Mucosa of rectum (tissue), 2 donors: ENCODE results near the gene PDPK1.
A peak's percentile ranks its signal among the peaks of the same experiment; 100 is the strongest.

Source experiments
- H3K27ac ChIP-seq, 2 donors: one replicate each; pipeline ENCODE4 v1.7.0; 2013; ENCODE audit warnings: inconsistent platforms in 2 of 2, low read depth in 2 of 2, low read length in 2 of 2
- H3K27me3 ChIP-seq, 2 donors: one replicate each; pipeline ENCODE4 v1.7.0; 2013; ENCODE audit warnings: low read length in 2 of 2; ENCODE audit not compliant: control insufficient read depth in 2 of 2, insufficient read depth in 2 of 2
- H3K36me3 ChIP-seq, 2 donors: one replicate each; pipeline ENCODE4 v1.7.0; 2013; ENCODE audit warnings: low read length in 2 of 2; ENCODE audit not compliant: control insufficient read depth in 2 of 2, insufficient read depth in 2 of 2
- H3K4me1 ChIP-seq, 2 donors: one replicate each; pipeline ENCODE4 v1.7.0; 2013; ENCODE audit warnings: low read length in 2 of 2, mild to moderate bottlenecking in 1 of 2; ENCODE audit not compliant: control insufficient read depth in 2 of 2, insufficient read depth in 2 of 2
- H3K4me3 ChIP-seq, 2 donors: one replicate each; pipeline ENCODE4 v1.7.0; 2013; ENCODE audit warnings: low read length in 2 of 2
- H3K9ac ChIP-seq, 2 donors: one replicate each; pipeline ENCODE4 v1.7.0; 2013; ENCODE audit warnings: low read length in 2 of 2, low read depth in 1 of 2, mild to moderate bottlenecking in 1 of 2
- H3K9me3 ChIP-seq, 2 donors: one replicate each; pipeline ENCODE4 v1.7.0; 2013; ENCODE audit warnings: low read length in 2 of 2; ENCODE audit not compliant: control insufficient read depth in 2 of 2
- donor health status: healthy.
- donor health status: Normal muscosa, but diverticular disease.

Gene PDPK1

DNA sequence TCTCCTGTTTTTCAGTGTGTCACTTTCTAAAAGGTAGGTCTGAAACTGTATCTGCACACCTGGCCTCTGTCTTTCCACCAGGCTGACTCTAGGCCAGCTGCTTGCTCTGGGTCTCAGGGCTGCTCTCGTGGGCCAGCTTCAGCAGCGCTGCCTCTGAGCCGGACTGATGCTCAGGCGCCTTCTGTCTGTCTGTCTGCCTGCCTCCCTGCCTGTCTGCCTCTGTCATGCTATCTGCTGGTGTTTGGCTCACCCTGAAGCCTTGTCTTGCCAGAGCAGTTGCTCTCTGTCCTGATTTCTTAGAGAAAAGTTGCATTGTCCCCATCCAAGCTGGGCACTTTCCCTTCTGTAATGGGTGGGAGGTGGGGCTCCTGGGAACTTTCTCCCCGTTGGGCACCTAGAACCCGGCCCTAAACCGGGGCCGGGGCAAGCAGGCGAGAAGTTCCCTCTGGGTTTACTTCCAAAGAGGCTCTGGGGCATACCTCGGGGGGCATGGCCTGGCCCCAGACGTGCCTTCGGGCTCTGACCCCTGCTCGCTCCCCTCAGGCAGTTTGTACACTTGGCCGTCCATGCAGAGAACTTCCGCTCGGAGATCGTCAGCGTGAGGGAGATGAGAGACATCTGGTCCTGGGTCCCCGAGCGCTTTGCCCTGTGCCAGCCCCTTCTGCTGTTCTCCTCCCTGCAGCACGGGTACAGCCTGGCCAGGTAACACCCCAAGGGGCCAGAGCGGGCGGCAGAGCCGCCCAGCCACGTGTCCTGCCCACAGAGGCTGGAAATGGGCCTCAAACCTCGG, 39.9 kb upstream of the PDPK1 start:
- Histone ChIP-seq H3K4me3 (no peak overlapping the region), H3K9ac (no peak overlapping the region), H3K4me1 (peaks cover 4 to 8% of the 10 kb centered on the region in 2 donors), H3K9me3 (no peaks in the 10 kb centered on the region), H3K27ac (no peak overlapping the region), H3K36me3 (peaks cover 6 to 14% of the 10 kb centered on the region in 2 donors), H3K27me3 (no peaks in the 10 kb centered on the region)

DNA sequence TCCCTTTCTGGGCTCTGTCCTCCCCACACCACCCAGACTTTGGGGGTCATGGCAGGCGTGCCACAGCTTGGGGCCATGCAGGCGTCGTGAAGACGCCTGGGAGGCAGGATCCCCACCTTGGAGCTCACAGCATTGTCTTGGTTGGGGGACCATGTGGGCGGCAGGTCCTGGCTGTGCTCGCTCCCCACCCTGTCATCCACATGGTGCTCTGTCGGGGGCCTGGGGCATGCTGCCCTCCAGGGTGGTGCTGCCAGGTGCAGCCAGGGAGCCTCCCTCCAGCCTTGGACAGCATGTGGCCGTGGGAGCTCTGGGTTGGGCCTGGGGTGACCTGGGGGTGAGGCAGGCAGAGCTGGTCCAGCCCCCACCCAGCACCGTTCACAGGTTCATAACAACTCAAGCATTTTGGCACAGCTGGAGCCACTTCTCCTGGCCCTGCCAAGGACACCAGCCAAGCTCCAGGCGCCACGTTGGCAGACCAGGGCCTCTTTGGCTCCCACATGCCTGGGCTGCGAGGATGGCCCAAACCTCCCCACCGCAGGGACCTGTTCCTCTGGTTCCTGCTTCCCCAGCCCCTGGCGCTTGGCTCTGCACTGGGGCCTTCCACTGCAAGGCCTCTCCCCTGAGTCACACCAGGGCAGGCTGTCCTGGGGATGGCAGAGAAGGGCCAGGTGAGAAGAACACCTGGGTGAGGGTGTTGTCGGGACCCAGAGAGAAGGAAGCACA, 39.1 kb upstream of the PDPK1 start:
- Histone ChIP-seq H3K27me3 (no peaks in the 10 kb centered on the region), H3K9ac (no peak overlapping the region), H3K36me3 (peaks cover 6 to 12% of the 10 kb centered on the region in 2 donors), H3K9me3 (no peaks in the 10 kb centered on the region), H3K4me3 (no peak overlapping the region), H3K27ac (no peak overlapping the region), H3K4me1 (peaks cover 4 to 8% of the 10 kb centered on the region in 2 donors)

DNA sequence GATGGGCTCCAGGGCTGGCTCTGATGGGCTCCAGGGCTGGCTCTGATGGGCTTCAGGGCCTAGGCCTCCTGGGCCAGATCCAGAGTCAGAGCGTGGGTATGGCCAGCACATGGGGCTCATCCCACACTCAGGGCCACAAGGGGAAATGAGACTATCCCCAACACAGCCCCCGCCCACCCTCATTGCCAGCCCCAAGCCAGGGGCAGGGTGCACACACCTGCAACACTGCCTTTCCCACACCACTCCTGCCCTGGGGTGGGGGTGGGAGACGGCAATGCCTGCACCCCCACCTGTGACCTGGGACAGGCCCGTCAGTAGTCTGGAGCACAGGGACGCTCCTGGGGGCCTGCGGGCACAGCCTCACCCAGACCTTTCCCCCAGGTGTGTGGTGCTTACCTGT, 38.4 kb upstream of the PDPK1 start:
- Histone ChIP-seq H3K4me1 (peaks cover 4 to 8% of the 10 kb centered on the region in 2 donors), H3K36me3 (peaks cover 6 to 12% of the 10 kb centered on the region in 2 donors), H3K4me3 (no peak overlapping the region), H3K27me3 (no peaks in the 10 kb centered on the region), H3K9ac (no peak overlapping the region), H3K9me3 (no peaks in the 10 kb centered on the region), H3K27ac (no peak overlapping the region)

DNA sequence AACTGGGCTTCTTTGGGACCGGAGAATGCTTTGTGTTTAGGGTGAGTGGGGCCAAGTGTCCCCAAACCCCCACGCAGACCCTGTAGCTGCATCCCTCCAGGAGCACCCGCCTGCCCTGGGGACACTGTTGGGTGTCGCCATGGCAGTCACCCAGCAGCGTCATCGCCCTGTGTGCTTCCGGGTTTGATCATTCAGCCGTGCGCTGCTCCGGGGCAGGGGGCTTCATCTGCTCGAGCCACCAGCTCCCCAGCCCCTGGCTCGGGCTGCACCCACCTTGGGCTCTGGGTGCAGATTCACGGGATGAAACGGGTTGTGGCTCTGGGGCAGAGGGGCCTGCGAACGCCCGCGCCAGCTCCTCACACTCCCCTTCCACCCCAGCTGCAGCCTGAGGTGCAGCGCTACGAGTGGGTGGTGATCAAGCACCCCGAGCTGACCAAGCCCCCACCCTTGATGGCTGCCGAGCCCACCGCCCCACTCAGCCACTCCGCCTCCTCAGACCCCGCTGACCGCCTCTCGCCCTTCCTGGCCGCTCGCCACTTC, 37.9 kb upstream of the PDPK1 start:
- Histone ChIP-seq H3K27me3 (no peaks in the 10 kb centered on the region), H3K4me1 (peaks cover 4 to 8% of the 10 kb centered on the region in 2 donors), H3K27ac (no peak overlapping the region), H3K9me3 (no peaks in the 10 kb centered on the region), H3K9ac (no peak overlapping the region), H3K4me3 (no peak overlapping the region), H3K36me3 (peaks cover 6 to 12% of the 10 kb centered on the region in 2 donors)

DNA sequence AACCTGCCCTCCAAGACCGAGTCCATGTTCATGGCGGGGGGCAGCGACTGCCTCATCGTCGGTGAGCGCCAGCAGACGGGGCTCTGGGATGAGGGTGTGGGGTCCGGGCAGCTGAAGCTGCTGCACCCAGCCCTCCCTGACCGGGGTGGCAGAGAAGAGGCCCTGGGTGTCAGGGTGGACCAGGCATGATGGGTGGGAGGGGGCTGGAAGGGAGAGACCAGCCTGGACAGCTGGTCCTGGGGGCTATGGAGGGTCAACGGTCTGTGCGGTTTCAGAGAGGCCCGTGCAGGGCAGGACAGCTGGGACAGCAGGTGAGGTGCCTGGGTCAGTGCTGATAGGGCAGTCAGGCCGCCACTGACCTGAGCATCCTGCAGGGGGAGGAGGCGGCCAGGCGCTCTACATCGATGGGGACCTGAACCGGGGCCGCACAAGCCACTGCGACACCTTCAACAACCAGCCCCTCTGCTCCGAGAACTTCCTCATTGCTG, 37.3 kb upstream of the PDPK1 start:
- peaks cover 4 to 8% of the 10 kb centered on the region in 2 donors for H3K4me1 ChIP-seq

DNA sequence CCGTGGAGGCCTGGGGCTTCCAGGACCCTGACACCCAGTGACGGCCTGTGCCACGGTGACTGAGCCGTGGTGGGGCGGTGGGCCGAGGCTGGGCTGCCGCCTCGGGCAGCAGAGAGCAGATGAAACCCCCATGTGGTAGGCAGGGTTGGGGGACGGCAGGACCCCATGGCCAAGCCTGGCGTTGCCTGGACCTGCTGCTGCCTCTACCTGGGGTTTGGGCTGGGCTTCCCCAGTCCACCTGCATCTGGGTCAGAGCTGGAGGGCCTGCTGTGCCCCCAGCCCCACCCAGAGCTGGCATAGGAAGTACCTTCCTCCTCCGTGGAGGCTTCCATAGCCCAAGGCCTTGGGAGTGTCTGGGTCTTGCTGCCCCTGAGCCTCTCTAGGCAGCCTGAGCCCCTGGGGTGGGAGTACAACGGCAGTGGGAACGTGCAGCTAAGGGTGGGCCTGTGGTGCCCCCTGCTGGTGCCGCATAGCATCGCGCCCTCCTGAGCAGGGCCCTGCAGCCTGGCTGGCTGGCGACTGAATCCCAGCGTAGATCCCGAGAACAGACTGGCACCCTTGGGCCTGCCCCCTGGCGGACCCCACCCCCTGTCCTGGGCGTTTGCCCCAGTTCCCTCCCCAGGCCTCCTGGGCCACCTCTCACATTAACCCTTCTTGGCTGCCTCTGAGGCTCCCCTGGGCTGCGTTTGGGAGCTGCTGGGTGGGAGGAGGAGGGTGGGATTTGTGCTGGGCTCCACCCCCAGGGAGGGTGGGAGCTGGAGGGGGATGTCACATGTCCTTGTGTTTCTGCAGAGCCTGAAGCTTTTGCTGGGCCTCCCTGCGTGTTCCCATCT, 36.7 kb upstream of the PDPK1 start:
- Histone ChIP-seq H3K4me3 (peak overlapping the region in 1 of 2 donors; percentile 7), H3K4me1 (peaks cover 4 to 8% of the 10 kb centered on the region in 2 donors)

More for the DNA sequence above, 37.3 kb upstream of the PDPK1 start:
- Histone ChIP-seq H3K9me3 (no peaks in the 10 kb centered on the region), H3K36me3 (peaks cover 6 to 12% of the 10 kb centered on the region in 2 donors), H3K27ac (no peak overlapping the region), H3K27me3 (no peaks in the 10 kb centered on the region), H3K4me3 (no peak overlapping the region), H3K9ac (no peak overlapping the region)

DNA sequence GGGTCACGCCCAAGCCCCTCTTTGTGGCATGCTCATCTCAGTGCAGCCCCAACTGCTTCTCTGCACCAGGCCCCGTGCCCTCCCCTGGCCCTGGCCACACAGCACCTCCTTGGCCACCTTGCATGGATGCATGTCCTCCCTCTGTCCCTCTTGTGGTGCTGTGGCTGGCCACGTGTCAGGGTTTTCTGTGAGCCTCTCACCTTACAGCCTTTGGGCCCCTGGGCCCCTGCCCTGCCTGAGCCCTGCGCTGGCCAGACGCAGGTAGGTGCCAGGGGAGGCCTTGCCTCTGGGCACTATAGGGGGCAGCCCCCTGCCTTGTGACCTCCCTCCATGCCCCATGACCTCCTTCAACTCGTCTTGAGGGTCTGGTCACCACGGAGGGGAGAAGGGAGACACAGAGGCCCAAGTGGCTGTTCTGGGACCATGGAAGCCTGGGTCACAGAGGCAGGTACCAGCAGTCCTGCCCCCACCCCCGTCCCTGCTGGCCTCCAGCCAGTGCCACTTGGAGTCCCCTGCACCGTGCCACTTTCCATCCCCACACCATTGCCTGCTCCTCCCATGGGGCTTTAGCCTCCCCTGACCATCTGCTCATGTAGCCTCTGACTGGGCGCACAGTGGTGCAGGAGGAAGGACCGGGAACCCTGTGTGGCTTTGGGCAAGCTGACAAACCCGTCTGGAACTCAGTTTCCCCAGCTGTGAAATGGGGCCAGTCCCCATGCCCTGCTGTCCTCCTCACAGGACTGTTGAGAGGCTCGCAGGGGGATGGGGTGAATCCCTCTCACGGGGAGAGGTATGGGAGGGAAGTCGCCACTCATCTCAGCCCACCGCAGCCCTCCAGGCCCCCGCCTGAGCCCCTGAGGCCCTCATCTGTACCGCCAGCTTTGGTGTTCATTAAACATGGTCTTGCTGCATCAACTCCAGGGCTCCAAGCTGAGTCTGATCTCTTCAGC, 35.6 kb upstream of the PDPK1 start:
- Histone ChIP-seq H3K36me3 (peaks cover 0 to 1% of the 10 kb centered on the region in 2 donors), H3K4me1 (peaks cover 4 to 8% of the 10 kb centered on the region in 2 donors), H3K27me3 (no peaks in the 10 kb centered on the region), H3K9ac (no peak overlapping the region), H3K27ac (no peak overlapping the region), H3K4me3 (no peak overlapping the region), H3K9me3 (no peaks in the 10 kb centered on the region)

More for the DNA sequence above, 36.7 kb upstream of the PDPK1 start:
- no peak overlapping the region for H3K9ac ChIP-seq
- no peaks in the 10 kb centered on the region for H3K27me3 ChIP-seq
- peaks cover 6 to 10% of the 10 kb centered on the region in 2 donors for H3K36me3 ChIP-seq
- H3K9me3 ChIP-seq, result no peaks in the 10 kb centered on the region
- no peak overlapping the region for H3K27ac ChIP-seq

DNA sequence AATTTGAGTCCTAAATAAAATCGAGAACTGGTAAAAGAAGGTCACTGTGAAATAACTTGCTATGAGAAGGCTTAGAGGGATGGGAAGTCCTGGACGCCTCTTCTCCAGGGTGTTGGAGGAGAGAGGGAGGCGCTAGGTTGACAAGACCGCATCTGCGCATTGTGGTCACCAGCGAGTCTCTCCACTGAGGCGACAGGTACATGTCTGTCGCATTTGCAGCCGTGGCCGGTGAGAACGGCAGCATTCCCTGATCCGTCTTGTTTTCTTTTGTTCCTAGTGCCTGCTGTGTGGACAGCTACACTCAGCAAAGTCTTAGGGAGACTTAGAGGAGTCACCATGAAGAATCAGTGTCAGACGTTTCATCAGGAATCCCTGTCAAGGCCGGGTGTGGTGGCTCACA, 32.1 kb upstream of the PDPK1 start:
- no peak overlapping the region for H3K27ac ChIP-seq

More for the DNA sequence above, 32.1 kb upstream of the PDPK1 start:
- H3K9me3 ChIP-seq, result no peaks in the 10 kb centered on the region
- peaks cover 2 to 10% of the 10 kb centered on the region in 2 donors for H3K4me1 ChIP-seq
- no peaks in the 10 kb centered on the region for H3K36me3 ChIP-seq
- no peak overlapping the region for H3K9ac ChIP-seq
- H3K27me3 ChIP-seq, result no peaks in the 10 kb centered on the region
- no peak overlapping the region for H3K4me3 ChIP-seq
